ENCODE data around the gene RACGAP1.
A peak's percentile ranks its signal among the peaks of the same experiment; 100 is the strongest.
"Not testable (repeated sequence)": the region's sequence is repeated elsewhere in the genome, so short reads cannot be mapped to it uniquely, and the experiment has no call there.

RACGAP1 gene

DNA sequence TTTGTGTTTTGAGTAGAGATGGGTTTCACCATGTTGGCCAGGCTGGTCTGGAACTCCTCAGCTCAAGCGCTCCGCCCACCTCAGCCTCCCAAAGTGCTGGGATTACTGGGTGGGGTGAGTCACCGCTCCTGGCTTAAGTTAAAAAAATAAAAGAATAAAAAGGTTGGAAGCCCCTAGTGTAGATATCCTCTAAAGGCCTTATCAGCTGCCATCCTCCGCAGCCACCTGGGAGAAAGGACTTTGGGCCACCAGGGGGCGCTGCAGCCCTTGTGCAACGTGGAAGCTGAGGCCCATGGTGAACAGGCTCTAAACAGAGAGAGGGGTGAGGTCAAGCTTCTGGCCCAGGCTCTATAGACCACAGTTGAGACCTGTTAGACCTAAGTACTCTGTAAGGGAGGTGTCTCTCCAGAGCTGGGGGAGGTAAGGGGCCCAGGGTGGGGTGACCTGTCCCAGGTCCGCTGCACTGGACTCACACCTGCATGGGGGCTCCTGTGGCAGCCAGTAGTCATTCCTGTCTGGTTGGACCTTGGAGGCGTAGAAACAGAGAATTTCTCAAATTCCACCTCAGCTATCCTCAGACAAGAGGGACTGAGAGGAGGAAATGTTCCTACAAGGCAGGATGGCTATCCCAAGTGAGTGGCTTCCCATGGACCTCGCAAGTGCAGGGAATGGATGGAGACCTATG is 14.0 kb upstream of the RACGAP1 start:
- Histone ChIP-seq H3K4me3 (no peak overlapping the region), H3K36me3 (no peaks in the 10 kb centered on the region), H3K27me3 (peaks cover 0 to 9% of the 10 kb centered on the region in 2 donors), H3K9me3 (no peaks in the 10 kb centered on the region), H3K4me1 (no peaks in the 10 kb centered on the region), H3K27ac (no peak overlapping the region)
- intact Hi-C loops (cut with DNase I; ENCODE audit: low total_unique reads): loop anchor here (1.0 kb wide), 1 partner anchor 31 kb away; no protein-coding TSS in a partner anchor
- peak; percentile 85 to 90 for DNase-seq
- TF ChIP-seq CTCF (IDR thresholded peaks at IDR 0.05): peak; percentile 78 to 88

GRCh38 chr12:50038336-50038735 is 13.0 kb upstream of the RACGAP1 start:
- Histone ChIP-seq H3K9me3 (no peaks in the 10 kb centered on the region), H3K4me3 (no peak overlapping the region), H3K36me3 (no peaks in the 10 kb centered on the region), H3K27ac (no peak overlapping the region), H3K4me1 (no peaks in the 10 kb centered on the region), H3K27me3 (peaks cover 0 to 9% of the 10 kb centered on the region in 2 donors)
- no peak for DNase-seq
- no peak for TF ChIP-seq CTCF (IDR thresholded peaks at IDR 0.05)
- intact Hi-C loops (cut with DNase I; ENCODE audit: low total_unique reads): no loop called here

DNA sequence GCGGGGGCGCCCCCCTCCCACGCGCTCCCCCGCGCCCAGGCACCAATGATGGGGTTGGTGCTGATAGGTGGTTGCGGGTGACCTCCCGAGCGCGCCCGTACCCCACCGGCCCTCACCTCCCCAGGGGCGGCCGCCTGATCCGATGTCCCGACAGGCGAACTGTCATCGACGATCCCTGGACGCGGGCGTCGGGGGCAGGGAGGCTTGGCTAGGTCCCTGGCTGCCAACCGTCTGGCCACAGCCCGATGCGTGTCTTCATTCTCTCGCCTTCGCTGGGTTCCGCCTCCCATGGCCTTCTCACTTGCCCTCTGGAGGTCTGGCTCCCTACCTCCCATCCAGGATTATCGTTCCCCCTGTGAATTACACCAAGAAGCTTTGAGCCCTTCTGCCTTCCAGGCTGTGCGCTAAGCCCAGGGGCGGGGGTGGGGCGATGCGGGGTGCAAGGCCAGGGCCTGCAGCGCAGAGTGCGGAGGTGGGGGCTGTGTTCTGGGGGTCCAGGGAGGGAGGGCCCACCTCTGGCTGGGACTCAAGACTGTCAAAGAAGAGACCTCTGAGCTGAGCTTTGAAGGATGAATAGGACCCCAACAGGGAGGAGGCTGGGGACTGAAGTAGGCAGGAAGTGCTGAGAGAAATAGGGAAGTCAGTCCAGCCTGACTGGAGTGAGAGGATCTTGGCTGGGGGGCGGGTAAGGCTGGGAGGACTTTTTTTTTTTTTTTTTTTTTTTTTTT is 7.7 kb upstream of the RACGAP1 start:
- intact Hi-C loops (cut with DNase I; ENCODE audit: low total_unique reads): no loop called here
- H3K4me3 ChIP-seq: peak overlapping the region; percentile 14 to 42
- H3K27ac ChIP-seq: no peak overlapping the region
- peaks cover 0 to 6% (median 5%) of the 10 kb centered on the region in 4 donors for H3K4me1 ChIP-seq
- no peaks in the 10 kb centered on the region for H3K9me3 ChIP-seq
- H3K27me3 ChIP-seq: peaks cover 0 to 33% of the 10 kb centered on the region in 2 donors
- TF ChIP-seq CTCF (IDR thresholded peaks at IDR 0.05): no peak
- DNase-seq: peak in 1 of 2 donors; percentile 54
- no peaks in the 10 kb centered on the region for H3K36me3 ChIP-seq

- intact Hi-C loops (cut with DNase I; ENCODE audit: low total_unique reads): no loop called here
- H3K27me3 ChIP-seq: peaks cover 0 to 33% of the 10 kb centered on the region in 2 donors
- H3K27ac ChIP-seq: no peak overlapping the region
These were observed 7.2 kb upstream of the RACGAP1 start for GRCh38 chr12:50032515-50032853.

GRCh38 chr12:50030449-50030848 is 5.2 kb upstream of the RACGAP1 start:
- intact Hi-C loops (cut with DNase I; ENCODE audit: low total_unique reads); H3K4me3 ChIP-seq; H3K9me3 ChIP-seq; DNase-seq; H3K4me1 ChIP-seq; H3K36me3 ChIP-seq; H3K27ac ChIP-seq: not testable (repeated sequence)
- H3K27me3 ChIP-seq: peaks cover 0 to 24% of the 10 kb centered on the region in 2 donors

More at GRCh38 chr12:50032515-50032853, 7.2 kb upstream of the RACGAP1 start:
- Histone ChIP-seq H3K36me3 (no peaks in the 10 kb centered on the region), H3K9me3 (no peaks in the 10 kb centered on the region), H3K4me3 (peak overlapping the region; percentile 14 to 42), H3K4me1 (peaks cover 0 to 6% (median 5%) of the 10 kb centered on the region in 4 donors)
- TF ChIP-seq CTCF (IDR thresholded peaks at IDR 0.05): no peak
- no peak for DNase-seq

- H3K27ac ChIP-seq: no peak overlapping the region
- H3K4me1 ChIP-seq: peaks cover 0 to 6% (median 4%) of the 10 kb centered on the region in 4 donors
- no peaks in the 10 kb centered on the region for H3K36me3 ChIP-seq
- H3K27me3 ChIP-seq: peaks cover 0 to 9% of the 10 kb centered on the region in 2 donors
- H3K9me3 ChIP-seq: no peaks in the 10 kb centered on the region
- TF ChIP-seq CTCF (IDR thresholded peaks at IDR 0.05): no peak
- peak in 1 of 2 donors; percentile 11 for DNase-seq
- intact Hi-C loops (cut with DNase I; ENCODE audit: low total_unique reads): no loop called here
- no peak overlapping the region for H3K4me3 ChIP-seq
These were observed 1.4 kb upstream of the RACGAP1 start for GRCh38 chr12:50026691-50027090.

Measured in tibial artery (tissue), 4 donors.